Measurements from ENCODE around the gene PPP1R3E. TPM values are rescaled to one million over a fixed set of nuclear protein-coding genes. Genes with fewer than 3 reads are reported as not detected.

PPP1R3E gene
- total and polyA plus RNA-seq, 2 of the 13 experiments (the other 11 are each of a cell fraction or from before 2014, with no cell fraction given), result 16.5 to 26.5 TPM

DNA sequence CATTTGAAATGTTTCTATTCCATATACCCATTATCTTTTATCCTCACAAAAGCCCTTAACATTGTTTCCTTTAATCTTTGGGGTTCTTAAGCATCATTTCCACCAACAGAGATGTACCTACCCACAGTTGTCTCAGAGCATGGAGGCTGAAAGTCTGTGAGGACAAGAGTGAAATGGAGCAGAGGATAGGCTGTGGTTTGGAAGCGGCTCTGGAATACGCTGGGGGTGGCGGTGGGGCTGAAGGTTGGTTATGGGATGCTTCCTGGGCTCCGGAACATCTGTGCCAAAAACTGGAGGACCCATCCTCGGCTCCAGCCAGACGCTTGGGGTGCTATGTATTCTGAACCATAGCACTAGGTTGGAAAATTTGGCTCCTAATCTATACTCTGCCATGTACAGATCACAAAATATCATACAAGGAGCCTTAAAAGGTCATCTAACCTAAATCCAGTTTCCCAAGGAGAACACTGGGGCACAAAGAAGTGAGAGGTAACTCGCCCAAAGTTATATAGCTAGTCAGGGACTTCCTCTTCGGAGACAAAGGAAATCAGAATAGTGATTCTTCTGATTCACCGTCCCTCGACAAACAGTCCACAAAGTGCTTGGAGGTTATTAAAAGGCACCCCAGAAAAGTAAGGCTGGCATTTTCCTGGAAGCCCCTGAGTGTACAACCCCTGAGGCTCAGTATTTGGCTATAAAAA is 2.5 kb downstream of the PPP1R3E start (continued):
- TF ChIP-seq MED8 (CRISPR knock-in tag; IDR thresholded peaks at IDR 0.05; ENCODE audit: insufficient replicate concordance), result no peak
- TF ChIP-seq ZBTB3 (CRISPR knock-in tag; IDR thresholded peaks at IDR 0.05; ENCODE audit: borderline replicate concordance, low read depth), result peak; percentile 68; the same call in 1 of the 2 replicates
- TF ChIP-seq, protein P1, sequence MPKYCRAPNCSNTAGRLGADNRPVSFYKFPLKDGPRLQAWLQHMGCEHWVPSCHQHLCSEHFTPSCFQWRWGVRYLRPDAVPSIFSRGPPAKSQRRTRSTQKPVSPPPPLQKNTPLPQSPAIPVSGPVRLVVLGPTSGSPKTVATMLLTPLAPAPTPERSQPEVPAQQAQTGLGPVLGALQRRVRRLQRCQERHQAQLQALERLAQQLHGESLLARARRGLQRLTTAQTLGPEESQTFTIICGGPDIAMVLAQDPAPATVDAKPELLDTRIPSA (CRISPR knock-in tag; IDR thresholded peaks at IDR 0.05; ENCODE audit: borderline replicate concordance), result no peak
- TF ChIP-seq, protein P2, sequence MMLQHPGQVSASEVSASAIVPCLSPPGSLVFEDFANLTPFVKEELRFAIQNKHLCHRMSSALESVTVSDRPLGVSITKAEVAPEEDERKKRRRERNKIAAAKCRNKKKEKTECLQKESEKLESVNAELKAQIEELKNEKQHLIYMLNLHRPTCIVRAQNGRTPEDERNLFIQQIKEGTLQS (CRISPR knock-in tag; IDR thresholded peaks at IDR 0.05), result no peak
- TF ChIP-seq ZNF75D (CRISPR knock-in tag; IDR thresholded peaks at IDR 0.05; ENCODE audit: borderline replicate concordance), result no peak
- peak; percentile 58; the same call in 1 of the 2 replicates for TF ChIP-seq KLF12 (CRISPR knock-in tag; IDR thresholded peaks at IDR 0.05; ENCODE audit: borderline replicate concordance)
- TF ChIP-seq, protein P3, sequence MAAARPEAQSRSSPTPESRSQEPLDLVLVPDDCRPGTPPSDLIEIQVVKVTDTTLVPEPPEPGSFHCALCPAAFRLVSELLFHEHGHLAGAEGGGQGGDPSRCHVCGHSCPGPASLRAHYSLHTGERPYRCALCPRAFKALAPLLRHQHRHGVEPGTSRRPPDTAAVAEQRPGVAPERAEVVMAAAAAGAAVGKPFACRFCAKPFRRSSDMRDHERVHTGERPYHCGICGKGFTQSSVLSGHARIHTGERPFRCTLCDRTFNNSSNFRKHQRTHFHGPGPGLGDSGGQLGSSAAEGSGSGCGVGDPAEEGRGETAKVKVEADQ (CRISPR knock-in tag; IDR thresholded peaks at IDR 0.05; ENCODE audit: borderline replicate concordance), result no peak
- TF ChIP-seq YEATS2 (CRISPR knock-in tag; IDR thresholded peaks at IDR 0.05; ENCODE audit: borderline replicate concordance), result 0 out of 2 replicates have a peak, but pooled peaks have one; percentile 9
- TF ChIP-seq, protein P4, sequence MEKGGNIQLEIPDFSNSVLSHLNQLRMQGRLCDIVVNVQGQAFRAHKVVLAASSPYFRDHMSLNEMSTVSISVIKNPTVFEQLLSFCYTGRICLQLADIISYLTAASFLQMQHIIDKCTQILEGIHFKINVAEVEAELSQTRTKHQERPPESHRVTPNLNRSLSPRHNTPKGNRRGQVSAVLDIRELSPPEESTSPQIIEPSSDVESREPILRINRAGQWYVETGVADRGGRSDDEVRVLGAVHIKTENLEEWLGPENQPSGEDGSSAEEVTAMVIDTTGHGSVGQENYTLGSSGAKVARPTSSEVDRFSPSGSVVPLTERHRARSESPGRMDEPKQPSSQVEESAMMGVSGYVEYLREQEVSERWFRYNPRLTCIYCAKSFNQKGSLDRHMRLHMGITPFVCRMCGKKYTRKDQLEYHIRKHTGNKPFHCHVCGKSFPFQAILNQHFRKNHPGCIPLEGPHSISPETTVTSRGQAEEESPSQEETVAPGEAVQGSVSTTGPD (CRISPR knock-in tag; IDR thresholded peaks at IDR 0.05), result no peak
- TF ChIP-seq ZFY (CRISPR knock-in tag; IDR thresholded peaks at IDR 0.05), result peak; percentile 50
- TF ChIP-seq, protein P5, sequence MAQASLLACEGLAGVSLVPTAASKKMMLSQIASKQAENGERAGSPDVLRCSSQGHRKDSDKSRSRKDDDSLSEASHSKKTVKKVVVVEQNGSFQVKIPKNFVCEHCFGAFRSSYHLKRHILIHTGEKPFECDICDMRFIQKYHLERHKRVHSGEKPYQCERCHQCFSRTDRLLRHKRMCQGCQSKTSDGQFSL (CRISPR knock-in tag; IDR thresholded peaks at IDR 0.05), result no peak
- TF ChIP-seq, protein P6, sequence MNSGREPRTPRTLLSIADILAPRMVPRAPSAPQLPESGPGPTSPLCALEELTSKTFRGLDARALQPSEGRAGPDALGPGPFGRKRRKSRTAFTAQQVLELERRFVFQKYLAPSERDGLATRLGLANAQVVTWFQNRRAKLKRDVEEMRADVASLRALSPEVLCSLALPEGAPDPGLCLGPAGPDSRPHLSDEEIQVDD (CRISPR knock-in tag; IDR thresholded peaks at IDR 0.05; ENCODE audit: borderline replicate concordance), result no peak; the same call in 1 of the 2 replicates
- TF ChIP-seq SKI (IDR thresholded peaks at IDR 0.05; ENCODE audit: partially characterized antibody), result no peak
- no peak for TF ChIP-seq THAP11 (CRISPR knock-in tag; IDR thresholded peaks at IDR 0.05)
- 0 out of 2 replicates have a peak, but pooled peaks have one; percentile 52 for TF ChIP-seq ZNF256 (CRISPR knock-in tag; conservative IDR thresholded peaks at IDR 0.05)
- TF ChIP-seq GTF2F1 (IDR thresholded peaks at IDR 0.05; ENCODE audit: low read length), result no peak
- TF ChIP-seq, protein P7, sequence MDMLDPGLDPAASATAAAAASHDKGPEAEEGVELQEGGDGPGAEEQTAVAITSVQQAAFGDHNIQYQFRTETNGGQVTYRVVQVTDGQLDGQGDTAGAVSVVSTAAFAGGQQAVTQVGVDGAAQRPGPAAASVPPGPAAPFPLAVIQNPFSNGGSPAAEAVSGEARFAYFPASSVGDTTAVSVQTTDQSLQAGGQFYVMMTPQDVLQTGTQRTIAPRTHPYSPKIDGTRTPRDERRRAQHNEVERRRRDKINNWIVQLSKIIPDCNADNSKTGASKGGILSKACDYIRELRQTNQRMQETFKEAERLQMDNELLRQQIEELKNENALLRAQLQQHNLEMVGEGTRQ (IDR thresholded peaks at IDR 0.05; ENCODE audit: low read depth, low read length), result no peak
- TF ChIP-seq, protein P7 (CRISPR knock-in tag; IDR thresholded peaks at IDR 0.05; ENCODE audit: borderline replicate concordance), result peak; percentile 47; the same call in 1 of the 2 replicates
- no peak for TF ChIP-seq KDM3A (CRISPR knock-in tag; IDR thresholded peaks at IDR 0.05; ENCODE audit: low read depth)
- no peak for TF ChIP-seq ZNF451 (CRISPR knock-in tag; IDR thresholded peaks at IDR 0.05)
- TF ChIP-seq ZNF615 (CRISPR knock-in tag; IDR thresholded peaks at IDR 0.05; ENCODE audit: borderline replicate concordance), result no peak
